Measurements from ENCODE around the gene FHOD1. TPM values are rescaled to one million over a fixed set of nuclear protein-coding genes. Genes with fewer than 3 reads are reported as not detected.

The FHOD1 gene
- polyA plus RNA-seq, 2 of the 4 experiments (the other 2 are of a cell fraction), result 16.1 to 33.6 TPM

- TF ChIP-seq HES2 (IDR thresholded peaks at IDR 0.05) (no peak), FOSB (CRISPR knock-in tag; IDR thresholded peaks at IDR 0.05) (no peak), BHLHE40 (IDR thresholded peaks at IDR 0.05; ENCODE audit: low read depth, low read length) (no peak)
These were observed 16.2 kb downstream of the FHOD1 start (continued) for GRCh38 chr16:67230809-67231660.

- ChIA-PET CTCF (interaction anchor here (1.4 to 14.1 kb wide), 2 partner anchors 15 to 28 kb away, joined by 3 to 138 read pairs; partner anchors contain the start of genes FHOD1 and SLC9A5), POLR2A (interaction anchor here (0.5 kb wide), 1 partner anchor 11 kb away, joined by 7 read pairs; no protein-coding TSS in a partner anchor)
- Histone ChIP-seq H3K4me1 (peaks cover 13% of the 10 kb centered on the region), H3K27ac (no peak overlapping the region), H3K9me3 (no peaks in the 10 kb centered on the region), H3K4me3 (no peak overlapping the region), H3K4me2 (no peak overlapping the region)
- FAIRE-seq (no peak), DNase-seq (ENCODE audit: low read depth in 1 of 2, low spot score in 1 of 2) (no peak), ATAC-seq (no peak)
- TF ChIP-seq TFCP2L1 (CRISPR knock-in tag; IDR thresholded peaks at IDR 0.05) (no peak), JUN (IDR thresholded peaks at IDR 0.05) (0 out of 5 replicates have a peak, but pooled peaks of 1 of the 2 experiments have one; percentile 5)
- WGBS (ENCODE audit: missing lambda C conversion rate), result 95% methylated on average over 31 of the region's 32 CpGs
These were observed 17.1 kb downstream of the FHOD1 start for GRCh38 chr16:67229906-67230808.

- Histone ChIP-seq H3K4me2 (no peak overlapping the region), H3K4me3 (no peak overlapping the region), H3K27ac (no peak overlapping the region), H3K4me1 (peaks cover 13% of the 10 kb centered on the region), H3K9me3 (no peaks in the 10 kb centered on the region)
- ATAC-seq (no peak), FAIRE-seq (no peak), DNase-seq (ENCODE audit: low read depth in 1 of 2, low spot score in 1 of 2) (no peak)
- TF ChIP-seq EP300 (IDR thresholded peaks at IDR 0.05) (no peak), CEBPB (IDR thresholded peaks at IDR 0.05) (no peak), REST (IDR thresholded peaks at IDR 0.05) (no peak), CBX8 (IDR thresholded peaks at IDR 0.05) (no peak), RCOR1 (IDR thresholded peaks at IDR 0.05; ENCODE audit: low read depth, low read length) (no peak)
- CTCF ChIA-PET, result interaction anchor here (2.9 to 14.1 kb wide), 2 partner anchors 10 to 17 kb away, joined by 13 to 138 read pairs; partner anchors contain the start of genes FHOD1 and SLC9A5
- 81% methylated on average over 9 of the region's 9 CpGs for WGBS (ENCODE audit: missing lambda C conversion rate)
- POLR2A ChIA-PET, result interaction anchor here (2.8 to 3.1 kb wide), 2 partner anchors 7 to 16 kb away, joined by 12 to 20 read pairs; no protein-coding TSS in a partner anchor
These were observed 18.4 kb downstream of the FHOD1 start for GRCh38 chr16:67228905-67229304.

- WGBS (ENCODE audit: missing lambda C conversion rate), result 96% methylated on average over 9 of the region's 9 CpGs
- DNase-seq (ENCODE audit: low read depth in 1 of 2, low spot score in 1 of 2), result no peak
- Histone ChIP-seq H3K9me3 (no peaks in the 10 kb centered on the region), H3K4me1 (peaks cover 13% of the 10 kb centered on the region), H3K27ac (peak overlapping the region in 1 of 2 experiments; percentile 95; a peak in 1 of 6 replicates), H3K4me2 (peak overlapping the region; percentile 79), H3K4me3 (peak overlapping the region; percentile 83)
- ATAC-seq, result no peak
- ChIA-PET CTCF (interaction anchor here (0.6 to 14.1 kb wide), 7 partner anchors 11 to 274 kb away, joined by 3 to 138 read pairs (median 9); partner anchors contain the start of genes FHOD1 and SLC9A5), POLR2A (interaction anchor here (1.8 to 3.1 kb wide), 3 partner anchors 8 to 16 kb away, joined by 12 to 20 read pairs (median 14); no protein-coding TSS in a partner anchor)
- FAIRE-seq, result no peak
- TF ChIP-seq BHLHE40 (IDR thresholded peaks at IDR 0.05; ENCODE audit: low read depth, low read length), result no peak
- no peak for TF ChIP-seq SMC3 (IDR thresholded peaks at IDR 0.05)
- TF ChIP-seq REST (IDR thresholded peaks at IDR 0.05), result no peak
- TF ChIP-seq CBX2 (IDR thresholded peaks at IDR 0.05; ENCODE audit: borderline replicate concordance, low read depth), result no peak
- no peak for TF ChIP-seq ESRRA (IDR thresholded peaks at IDR 0.05; ENCODE audit: borderline replicate concordance, low read length)
- TF ChIP-seq HDAC2 (IDR thresholded peaks at IDR 0.05), result no peak
- TF ChIP-seq TP53 (CRISPR knock-in tag; IDR thresholded peaks at IDR 0.05), result no peak
- TF ChIP-seq RCOR1 (IDR thresholded peaks at IDR 0.05; ENCODE audit: low read depth, low read length), result no peak
- TF ChIP-seq GATA3 (IDR thresholded peaks at IDR 0.05; ENCODE audit: borderline replicate concordance), result no peak
- no peak for TF ChIP-seq RNF2 (IDR thresholded peaks at IDR 0.05; ENCODE audit: borderline replicate concordance, low read depth)
These were observed 19.1 kb downstream of the FHOD1 start for GRCh38 chr16:67228034-67228785.
